SKM-1 treated with dmso at 0.1 percent for 144 hours (cell line): Measurements from ENCODE around the gene REV1.
"Not testable (repeated sequence)": the region's sequence is repeated elsewhere in the genome, so short reads cannot be mapped to it uniquely, and the experiment has no call there.

Experiments
- DNase-seq: peaks from one replicate; lab custom pipeline; 2025; ENCODE audit not compliant: unreplicated experiment; lab: John Stamatoyannopoulos, UW

REV1 gene

GRCh38 chr2:99404797-99405669, 84.8 kb downstream of the REV1 start:
- DNase-seq: no peak

GRCh38 chr2:99404039-99404796, 85.6 kb downstream of the REV1 start:
- no peak for DNase-seq

GRCh38 chr2:99403524-99403923, 86.3 kb downstream of the REV1 start:
- DNase-seq: no peak

GRCh38 chr2:99403084-99403483, 86.7 kb downstream of the REV1 start:
- no peak for DNase-seq

- no peak for DNase-seq
Measured at GRCh38 chr2:99401841-99402240, 88.0 kb downstream of the REV1 start.

- DNase-seq: no peak
Measured at GRCh38 chr2:99399795-99400194, 90.0 kb downstream of the REV1 start.

- DNase-seq: no peak
Measured at GRCh38 chr2:99399063-99399462, 90.8 kb downstream of the REV1 start.

- DNase-seq: no peak
Measured at GRCh38 chr2:99398303-99398702, 91.5 kb downstream of the REV1 start.

- DNase-seq: no peak
Measured at GRCh38 chr2:99397266-99397920, 92.4 kb downstream of the REV1 start.

- no peak for DNase-seq
Measured at GRCh38 chr2:99395589-99396130, 94.2 kb downstream of the REV1 start.

GRCh38 chr2:99389946-99390345, 99.9 kb downstream of the REV1 start:
- no peak for DNase-seq

- DNase-seq: no peak
Measured at GRCh38 chr2:99389371-99389770, 100.4 kb downstream of the REV1 start.

GRCh38 chr2:99388892-99389291, 100.9 kb downstream of the REV1 start:
- DNase-seq: no peak

- DNase-seq: no peak
Measured at GRCh38 chr2:99386011-99386410, 103.8 kb downstream of the REV1 start.

- no peak for DNase-seq
Measured at GRCh38 chr2:99382143-99382542, 107.7 kb downstream of the REV1 start.

- no peak for DNase-seq
Measured at GRCh38 chr2:99380376-99381010, 109.3 kb downstream of the REV1 start.

GRCh38 chr2:99377879-99378278, 111.9 kb downstream of the REV1 start:
- DNase-seq: no peak

- DNase-seq: no peak
Measured at GRCh38 chr2:99376254-99376864, 113.5 kb downstream of the REV1 start.

GRCh38 chr2:99374747-99375146, 115.1 kb downstream of the REV1 start:
- DNase-seq: no peak

GRCh38 chr2:99373144-99373543, 116.7 kb downstream of the REV1 start:
- no peak for DNase-seq

GRCh38 chr2:99368854-99369253, 121.0 kb downstream of the REV1 start:
- DNase-seq: not testable (repeated sequence)
